Ishikawa (cell line): ENCODE results near the gene FXYD3.

ENCODE experiments used
- CEBPB ChIP-seq: IDR thresholded peaks from 2 replicates; pipeline ENCODE4 v1.6.1; 2012
- EGR1 ChIP-seq: IDR thresholded peaks from 2 replicates; pipeline ENCODE4 v1.6.1; 2012
- NFIC ChIP-seq: IDR thresholded peaks from 2 replicates; pipeline ENCODE4 v1.6.1; 2012
- TAF1 ChIP-seq: IDR thresholded peaks from 2 replicates; pipeline ENCODE4 v1.6.1; 2012; ENCODE audit warnings: low read depth, mild to moderate bottlenecking
- TEAD4 ChIP-seq: IDR thresholded peaks from 2 replicates; pipeline ENCODE4 v1.6.1; 2012
- YY1 ChIP-seq: IDR thresholded peaks from 2 replicates; pipeline ENCODE4 v1.6.1; 2012; ENCODE audit warnings: low read depth
- ZBTB7A ChIP-seq: IDR thresholded peaks from 2 replicates; pipeline ENCODE4 v1.6.1; 2012; ENCODE audit warnings: low read depth
- TF ChIP-seq, protein P1 (sequence below): IDR thresholded peaks from 2 replicates; pipeline ENCODE4 v1.6.1; 2012
- TF ChIP-seq, protein P2 (sequence below): IDR thresholded peaks from 2 replicates; pipeline ENCODE4 v1.6.1; 2012; ENCODE audit warnings: low read depth, mild to moderate bottlenecking
- TF ChIP-seq, protein P3 (sequence below): IDR thresholded peaks from 2 replicates; pipeline ENCODE4 v1.6.1; 2012

DNA sequence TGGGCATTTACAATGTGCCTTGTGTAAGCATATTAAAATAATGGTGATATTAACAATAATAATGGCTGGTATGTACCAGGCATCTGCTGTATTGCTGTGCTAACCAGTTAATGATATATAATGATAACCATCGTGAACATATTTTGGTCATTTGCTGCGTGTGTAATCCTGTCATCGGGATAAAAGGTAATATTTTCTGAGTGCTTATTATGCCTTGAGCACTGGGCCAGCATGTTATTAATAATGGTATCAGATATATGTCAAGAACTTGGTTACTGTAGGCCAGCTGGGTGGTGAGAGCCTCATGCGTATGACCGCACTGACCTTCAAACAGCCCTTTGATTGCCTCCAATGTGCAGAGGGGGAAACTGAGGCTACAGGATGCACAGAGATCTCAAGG lies 22.2 kb upstream of the FXYD3 start:
- TF ChIP-seq YY1 (no peak), NFIC (no peak), CEBPB (no peak), ZBTB7A (no peak), EGR1 (no peak), TAF1 (no peak), TEAD4 (no peak)
- TF ChIP-seq, protein P1, sequence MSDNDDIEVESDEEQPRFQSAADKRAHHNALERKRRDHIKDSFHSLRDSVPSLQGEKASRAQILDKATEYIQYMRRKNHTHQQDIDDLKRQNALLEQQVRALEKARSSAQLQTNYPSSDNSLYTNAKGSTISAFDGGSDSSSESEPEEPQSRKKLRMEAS, result no peak
- TF ChIP-seq, protein P2, sequence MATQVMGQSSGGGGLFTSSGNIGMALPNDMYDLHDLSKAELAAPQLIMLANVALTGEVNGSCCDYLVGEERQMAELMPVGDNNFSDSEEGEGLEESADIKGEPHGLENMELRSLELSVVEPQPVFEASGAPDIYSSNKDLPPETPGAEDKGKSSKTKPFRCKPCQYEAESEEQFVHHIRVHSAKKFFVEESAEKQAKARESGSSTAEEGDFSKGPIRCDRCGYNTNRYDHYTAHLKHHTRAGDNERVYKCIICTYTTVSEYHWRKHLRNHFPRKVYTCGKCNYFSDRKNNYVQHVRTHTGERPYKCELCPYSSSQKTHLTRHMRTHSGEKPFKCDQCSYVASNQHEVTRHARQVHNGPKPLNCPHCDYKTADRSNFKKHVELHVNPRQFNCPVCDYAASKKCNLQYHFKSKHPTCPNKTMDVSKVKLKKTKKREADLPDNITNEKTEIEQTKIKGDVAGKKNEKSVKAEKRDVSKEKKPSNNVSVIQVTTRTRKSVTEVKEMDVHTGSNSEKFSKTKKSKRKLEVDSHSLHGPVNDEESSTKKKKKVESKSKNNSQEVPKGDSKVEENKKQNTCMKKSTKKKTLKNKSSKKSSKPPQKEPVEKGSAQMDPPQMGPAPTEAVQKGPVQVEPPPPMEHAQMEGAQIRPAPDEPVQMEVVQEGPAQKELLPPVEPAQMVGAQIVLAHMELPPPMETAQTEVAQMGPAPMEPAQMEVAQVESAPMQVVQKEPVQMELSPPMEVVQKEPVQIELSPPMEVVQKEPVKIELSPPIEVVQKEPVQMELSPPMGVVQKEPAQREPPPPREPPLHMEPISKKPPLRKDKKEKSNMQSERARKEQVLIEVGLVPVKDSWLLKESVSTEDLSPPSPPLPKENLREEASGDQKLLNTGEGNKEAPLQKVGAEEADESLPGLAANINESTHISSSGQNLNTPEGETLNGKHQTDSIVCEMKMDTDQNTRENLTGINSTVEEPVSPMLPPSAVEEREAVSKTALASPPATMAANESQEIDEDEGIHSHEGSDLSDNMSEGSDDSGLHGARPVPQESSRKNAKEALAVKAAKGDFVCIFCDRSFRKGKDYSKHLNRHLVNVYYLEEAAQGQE, result no peak
- TF ChIP-seq, protein P3, sequence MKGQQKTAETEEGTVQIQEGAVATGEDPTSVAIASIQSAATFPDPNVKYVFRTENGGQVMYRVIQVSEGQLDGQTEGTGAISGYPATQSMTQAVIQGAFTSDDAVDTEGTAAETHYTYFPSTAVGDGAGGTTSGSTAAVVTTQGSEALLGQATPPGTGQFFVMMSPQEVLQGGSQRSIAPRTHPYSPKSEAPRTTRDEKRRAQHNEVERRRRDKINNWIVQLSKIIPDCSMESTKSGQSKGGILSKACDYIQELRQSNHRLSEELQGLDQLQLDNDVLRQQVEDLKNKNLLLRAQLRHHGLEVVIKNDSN, result no peak
